ENCODE data around the gene KIFBP. TPM values are rescaled to one million over a fixed set of nuclear protein-coding genes. Genes with fewer than 3 reads are reported as not detected.
"Not testable (repeated sequence)": the region's sequence is repeated elsewhere in the genome, so short reads cannot be mapped to it uniquely, and the experiment has no call there.

Gene KIFBP
- total and polyA plus RNA-seq, 9 of the 15 experiments (the other 6 are each of a cell fraction or from before 2014, with no cell fraction given): 5.6 to 23.2 (median 14.8) TPM

DNA sequence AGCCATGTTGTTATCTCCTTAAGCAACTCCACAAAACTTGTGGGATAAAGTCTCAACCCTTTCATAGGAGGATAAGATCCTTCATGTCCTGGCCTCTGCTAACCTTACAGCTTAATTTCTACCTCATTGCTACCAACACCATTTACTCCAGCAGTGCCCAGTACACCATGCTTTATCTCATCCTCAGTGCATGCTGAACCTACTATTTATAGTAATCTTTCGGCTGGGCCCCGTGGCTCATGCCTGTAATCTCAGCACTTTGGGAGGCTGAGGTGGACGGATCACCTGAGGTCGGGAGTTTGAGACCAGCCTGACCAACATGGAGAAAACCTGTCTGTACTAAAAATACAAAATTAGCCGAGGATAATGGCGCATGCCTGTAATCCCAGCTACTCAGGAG is 8.9 kb upstream of the KIFBP start:
- H3K9me3 ChIP-seq (replicated peaks; ENCODE audit: control insufficient read depth, insufficient read depth, low read depth, low read length); in situ Hi-C loops (cut with MboI); H3K4me2 ChIP-seq (ENCODE audit: insufficient read depth, low read length); H3K9me1 ChIP-seq (ENCODE audit: control insufficient read depth, insufficient read depth, low read length); H4K20me1 ChIP-seq (replicated peaks; ENCODE audit: control insufficient read depth, insufficient read depth, low read length); H3K4me3 ChIP-seq; CTCF ChIA-PET (ENCODE audit: low intra/inter-chr PET ratio); H3K4me1 ChIP-seq (replicated peaks in 1 of 2; ENCODE audit: control insufficient read depth in 2 of 2, insufficient read depth in 2 of 2, low read length in 2 of 2); BruUV-seq (replicated peaks); ATAC-seq; H3K27me3 ChIP-seq (ENCODE audit: control insufficient read depth in 2 of 2, insufficient read depth in 2 of 2, low read length in 2 of 2); FAIRE-seq; DNase-seq (ENCODE audit: extremely low read depth in 1 of 4, low spot score in 3 of 4); H3K9ac ChIP-seq (ENCODE audit: insufficient read depth in 1 of 2, low read depth in 2 of 2, low read length in 2 of 2); H2AFZ ChIP-seq (ENCODE audit: low read depth, low read length); H3K27ac ChIP-seq (ENCODE audit: extremely low read depth, low read depth, low read length): not testable (repeated sequence)
- Histone ChIP-seq H3K36me3 (ENCODE audit: control insufficient read depth, insufficient read depth, low read length) (peaks cover 98% of the 10 kb centered on the region), H3K79me2 (ENCODE audit: control insufficient read depth, insufficient read depth, low read length) (peaks cover 13% of the 10 kb centered on the region; the same call in 1 of the 3 replicates)
- POLR2A ChIA-PET: interaction anchor here (0.6 to 1.6 kb wide), 2 partner anchors 9 to 12 kb away, joined by 3 to 4 read pairs; no protein-coding TSS in a partner anchor
- 72% methylated on average over 6 of the region's 6 CpGs for WGBS (ENCODE audit: insufficient coverage, low coverage, missing lambda C conversion rate)
- TF ChIP-seq POLR2B (IDR thresholded peaks at IDR 0.05; ENCODE audit: low read depth, partially characterized antibody): peak; percentile 34
- 0 out of 2 replicates have a peak, but pooled peaks have one; percentile 18 for TF ChIP-seq SUPT5H (IDR thresholded peaks at IDR 0.05)
- intact Hi-C loops (cut with micrococcal nuclease): loop anchor here (10.0 kb wide), 1 partner anchor 225 kb away; no protein-coding TSS in a partner anchor

DNA sequence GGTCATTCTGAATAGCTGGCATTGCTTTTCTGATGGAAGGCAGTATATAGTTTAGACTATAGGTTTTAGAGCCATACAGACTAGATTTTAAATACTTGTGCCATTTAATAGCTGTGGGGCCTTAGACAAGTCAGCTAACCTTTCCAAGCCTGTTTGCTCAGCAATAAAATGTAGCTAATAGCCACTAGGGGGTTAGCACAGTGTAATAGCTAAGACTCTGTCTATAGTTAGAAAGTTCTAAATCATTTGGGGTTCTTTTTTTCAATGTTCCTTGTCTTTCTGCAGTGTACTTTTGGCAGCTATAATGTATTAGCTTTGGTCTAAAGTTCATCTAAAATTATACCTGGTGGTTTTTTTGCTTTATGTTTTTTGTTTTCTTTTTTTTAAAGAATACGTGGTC is 7.5 kb upstream of the KIFBP start:
- intact Hi-C loops (cut with micrococcal nuclease): no loop called here
- ATAC-seq (peak; percentile 68), FAIRE-seq (no peak), DNase-seq (ENCODE audit: extremely low read depth in 1 of 4, low spot score in 3 of 4) (peak in 1 of 4 experiments; percentile 22)
- Histone ChIP-seq H3K36me3 (ENCODE audit: control insufficient read depth, insufficient read depth, low read length) (peaks cover 94% of the 10 kb centered on the region), H2AFZ (ENCODE audit: low read depth, low read length) (no peak overlapping the region), H3K79me2 (ENCODE audit: control insufficient read depth, insufficient read depth, low read length) (peaks cover 11% of the 10 kb centered on the region; the same call in 1 of the 3 replicates), H3K4me1 (replicated peaks in 1 of 2; ENCODE audit: control insufficient read depth in 2 of 2, insufficient read depth in 2 of 2, low read length in 2 of 2) (no peaks in the 10 kb centered on the region), H3K4me3 (no peak overlapping the region), H3K4me2 (ENCODE audit: insufficient read depth, low read length) (no peak overlapping the region), H3K27ac (ENCODE audit: extremely low read depth, low read depth, low read length) (no peak overlapping the region), H3K27me3 (ENCODE audit: control insufficient read depth in 2 of 2, insufficient read depth in 2 of 2, low read length in 2 of 2) (no peaks in the 10 kb centered on the region), H4K20me1 (replicated peaks; ENCODE audit: control insufficient read depth, insufficient read depth, low read length) (no peaks in the 10 kb centered on the region), H3K9me1 (ENCODE audit: control insufficient read depth, insufficient read depth, low read length) (no peaks in the 10 kb centered on the region), H3K9ac (ENCODE audit: insufficient read depth in 1 of 2, low read depth in 2 of 2, low read length in 2 of 2) (no peak overlapping the region), H3K9me3 (replicated peaks; ENCODE audit: control insufficient read depth, insufficient read depth, low read depth, low read length) (no peaks in the 10 kb centered on the region)
- ChIA-PET CTCF (ENCODE audit: low intra/inter-chr PET ratio) (no interaction called here), POLR2A (interaction anchor here (0.7 to 1.6 kb wide), 6 partner anchors 11 to 136 kb away, joined by 3 to 7 read pairs (median 4); partner anchors contain the start of gene DDX21)
- in situ Hi-C loops (cut with MboI): no loop called here
- 92% methylated on average over 1 of the region's 1 CpG for WGBS (ENCODE audit: insufficient coverage, low coverage, missing lambda C conversion rate)
- no TSS peak for BruUV-seq (replicated peaks)
- TF ChIP-seq SIN3A (IDR thresholded peaks at IDR 0.05; ENCODE audit: borderline replicate concordance in 2 of 2, control insufficient read depth in 1 of 2, low read depth in 2 of 2, low read length in 2 of 2) (no peak), HBP1 (CRISPR knock-in tag; IDR thresholded peaks at IDR 0.05) (no peak), PHB (CRISPR knock-in tag; IDR thresholded peaks at IDR 0.05) (no peak), HNRNPLL (IDR thresholded peaks at IDR 0.05; ENCODE audit: low read depth, low read length, poor library complexity, severe bottlenecking) (no peak), SUPT5H (IDR thresholded peaks at IDR 0.05) (0 out of 2 replicates have a peak, but pooled peaks have one; percentile 3), SIRT6 (IDR thresholded peaks at IDR 0.05; ENCODE audit: low read depth, low read length) (no peak), XRCC4 (IDR thresholded peaks at IDR 0.05; ENCODE audit: extremely low read depth, insufficient read depth, insufficient read length) (no peak), SPI1 (IDR thresholded peaks at IDR 0.05; ENCODE audit: borderline replicate concordance, low read depth, low read length) (no peak), CAMTA2 (CRISPR knock-in tag; conservative IDR thresholded peaks at IDR 0.05) (no peak)
- TF ChIP-seq, protein P1, sequence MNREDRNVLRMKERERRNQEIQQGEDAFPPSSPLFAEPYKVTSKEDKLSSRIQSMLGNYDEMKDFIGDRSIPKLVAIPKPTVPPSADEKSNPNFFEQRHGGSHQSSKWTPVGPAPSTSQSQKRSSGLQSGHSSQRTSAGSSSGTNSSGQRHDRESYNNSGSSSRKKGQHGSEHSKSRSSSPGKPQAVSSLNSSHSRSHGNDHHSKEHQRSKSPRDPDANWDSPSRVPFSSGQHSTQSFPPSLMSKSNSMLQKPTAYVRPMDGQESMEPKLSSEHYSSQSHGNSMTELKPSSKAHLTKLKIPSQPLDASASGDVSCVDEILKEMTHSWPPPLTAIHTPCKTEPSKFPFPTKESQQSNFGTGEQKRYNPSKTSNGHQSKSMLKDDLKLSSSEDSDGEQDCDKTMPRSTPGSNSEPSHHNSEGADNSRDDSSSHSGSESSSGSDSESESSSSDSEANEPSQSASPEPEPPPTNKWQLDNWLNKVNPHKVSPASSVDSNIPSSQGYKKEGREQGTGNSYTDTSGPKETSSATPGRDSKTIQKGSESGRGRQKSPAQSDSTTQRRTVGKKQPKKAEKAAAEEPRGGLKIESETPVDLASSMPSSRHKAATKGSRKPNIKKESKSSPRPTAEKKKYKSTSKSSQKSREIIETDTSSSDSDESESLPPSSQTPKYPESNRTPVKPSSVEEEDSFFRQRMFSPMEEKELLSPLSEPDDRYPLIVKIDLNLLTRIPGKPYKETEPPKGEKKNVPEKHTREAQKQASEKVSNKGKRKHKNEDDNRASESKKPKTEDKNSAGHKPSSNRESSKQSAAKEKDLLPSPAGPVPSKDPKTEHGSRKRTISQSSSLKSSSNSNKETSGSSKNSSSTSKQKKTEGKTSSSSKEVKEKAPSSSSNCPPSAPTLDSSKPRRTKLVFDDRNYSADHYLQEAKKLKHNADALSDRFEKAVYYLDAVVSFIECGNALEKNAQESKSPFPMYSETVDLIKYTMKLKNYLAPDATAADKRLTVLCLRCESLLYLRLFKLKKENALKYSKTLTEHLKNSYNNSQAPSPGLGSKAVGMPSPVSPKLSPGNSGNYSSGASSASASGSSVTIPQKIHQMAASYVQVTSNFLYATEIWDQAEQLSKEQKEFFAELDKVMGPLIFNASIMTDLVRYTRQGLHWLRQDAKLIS (CRISPR knock-in tag; IDR thresholded peaks at IDR 0.05): no peak

Data from K562 (cell line).